BLaER1 (cell line): ENCODE results near the gene TSPAN2.
"Not testable (repeated sequence)": the region's sequence is repeated elsewhere in the genome, so short reads cannot be mapped to it uniquely, and the experiment has no call there.

Experiments used
- H3K27ac ChIP-seq: shearing (Covaris generic); formaldehyde crosslinking; 2 replicates; pipeline ENCODE4 v1.8.1; 2022
- H3K27me3 ChIP-seq: shearing (Covaris generic); formaldehyde crosslinking; 2 replicates; pipeline ENCODE4 v1.8.1; 2022
- H3K36me3 ChIP-seq: shearing (Covaris generic); formaldehyde crosslinking; 2 replicates; pipeline ENCODE4 v1.8.1; 2022
- H3K4me1 ChIP-seq: shearing (Covaris generic); formaldehyde crosslinking; 2 replicates; pipeline ENCODE4 v1.8.1; 2022
- H3K4me2 ChIP-seq: shearing (Covaris generic); formaldehyde crosslinking; 2 replicates; pipeline ENCODE4 v1.8.1; 2022
- H3K4me3 ChIP-seq: shearing (Covaris generic); formaldehyde crosslinking; 2 replicates; pipeline ENCODE4 v1.8.1; 2022
- H3K9ac ChIP-seq: shearing (Covaris generic); formaldehyde crosslinking; 2 replicates; pipeline ENCODE4 v1.8.1; 2022
- H3K9me3 ChIP-seq: shearing (Covaris generic); formaldehyde crosslinking; 2 replicates; pipeline ENCODE4 v1.8.1; 2022
- H4K20me1 ChIP-seq: shearing (Covaris generic); formaldehyde crosslinking; 2 replicates; pipeline ENCODE4 v1.8.1; 2022
- Cebpa-rat ChIP-seq: shearing (Covaris generic); IDR thresholded peaks from 2 replicates; pipeline ENCODE4 v1.8.1; 2022

Gene TSPAN2

DNA sequence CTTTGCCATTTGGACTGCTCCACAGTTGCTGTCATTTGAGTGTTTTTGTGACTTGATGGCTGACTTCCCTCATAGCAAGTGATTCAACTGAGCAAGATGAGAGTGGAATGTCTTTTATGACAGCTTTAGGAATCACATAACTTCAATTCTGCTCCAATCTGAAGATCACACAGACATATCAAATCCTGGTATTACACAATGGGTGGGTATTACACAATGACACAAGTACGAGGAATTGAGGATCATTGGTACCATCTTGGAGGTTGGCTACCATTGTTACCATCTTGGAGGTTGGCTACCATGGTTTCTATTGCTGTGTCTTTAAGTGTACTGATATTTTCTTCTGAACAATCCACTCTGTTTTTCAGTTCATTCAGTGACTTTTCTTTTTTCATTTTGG, 68.2 kb downstream of the TSPAN2 start:
- TF ChIP-seq Cebpa-rat: no peak
- Histone ChIP-seq H3K27me3 (no peaks in the 10 kb centered on the region), H3K4me3 (no peak overlapping the region), H3K27ac (no peak overlapping the region), H3K9me3 (no peaks in the 10 kb centered on the region), H3K4me1 (no peaks in the 10 kb centered on the region), H3K36me3 (no peaks in the 10 kb centered on the region), H4K20me1 (no peaks in the 10 kb centered on the region), H3K9ac (no peak overlapping the region), H3K4me2 (no peak overlapping the region)

DNA sequence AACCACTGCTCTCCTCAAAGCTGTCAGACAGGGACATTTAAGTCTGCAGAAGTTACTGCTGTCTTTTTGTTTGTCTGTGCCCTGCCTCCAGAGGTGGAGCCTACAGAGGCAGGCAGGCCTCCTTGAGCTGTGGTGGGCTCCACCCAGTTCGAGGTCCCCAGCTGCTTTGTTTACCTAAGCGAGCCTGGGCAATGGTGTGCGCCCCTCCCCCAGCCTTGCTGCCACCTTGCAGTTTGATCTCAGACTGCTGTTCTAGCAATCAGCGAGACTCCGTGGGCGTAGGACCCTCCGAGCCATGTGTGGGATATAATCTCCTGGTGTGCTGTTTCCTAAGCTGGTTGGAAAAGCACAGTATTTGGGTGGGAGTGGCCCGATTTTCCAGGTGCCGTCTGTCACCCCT, 69.8 kb downstream of the TSPAN2 start:
- H3K36me3 ChIP-seq, H3K27ac ChIP-seq, H3K9ac ChIP-seq, H3K27me3 ChIP-seq, H3K9me3 ChIP-seq, H3K4me3 ChIP-seq, H4K20me1 ChIP-seq, H3K4me1 ChIP-seq, H3K4me2 ChIP-seq: not testable (repeated sequence)

DNA sequence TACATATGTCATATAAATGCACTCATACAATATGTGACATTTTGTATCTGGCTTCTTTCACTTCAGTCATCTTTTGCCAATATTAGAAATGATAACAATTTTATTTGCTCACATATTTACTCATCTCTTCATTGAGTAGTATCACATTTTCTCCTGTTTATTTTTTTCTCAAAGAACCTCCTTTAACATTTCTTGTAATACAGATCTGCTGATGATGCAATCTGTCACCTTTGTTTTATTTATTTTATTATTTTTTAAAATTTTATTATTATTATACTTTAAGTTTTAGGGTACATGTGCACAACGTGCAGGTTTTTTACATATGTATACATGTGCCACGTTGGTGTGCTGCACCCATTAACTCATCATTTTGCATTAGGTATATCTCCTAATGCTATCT, 75.5 kb downstream of the TSPAN2 start:
- Histone ChIP-seq H3K27me3 (no peaks in the 10 kb centered on the region), H3K4me2 (no peak overlapping the region), H4K20me1 (no peaks in the 10 kb centered on the region), H3K9me3 (no peaks in the 10 kb centered on the region), H3K9ac (no peak overlapping the region), H3K4me3 (no peak overlapping the region), H3K4me1 (no peaks in the 10 kb centered on the region), H3K36me3 (no peaks in the 10 kb centered on the region), H3K27ac (no peak overlapping the region)
- no peak for TF ChIP-seq Cebpa-rat

DNA sequence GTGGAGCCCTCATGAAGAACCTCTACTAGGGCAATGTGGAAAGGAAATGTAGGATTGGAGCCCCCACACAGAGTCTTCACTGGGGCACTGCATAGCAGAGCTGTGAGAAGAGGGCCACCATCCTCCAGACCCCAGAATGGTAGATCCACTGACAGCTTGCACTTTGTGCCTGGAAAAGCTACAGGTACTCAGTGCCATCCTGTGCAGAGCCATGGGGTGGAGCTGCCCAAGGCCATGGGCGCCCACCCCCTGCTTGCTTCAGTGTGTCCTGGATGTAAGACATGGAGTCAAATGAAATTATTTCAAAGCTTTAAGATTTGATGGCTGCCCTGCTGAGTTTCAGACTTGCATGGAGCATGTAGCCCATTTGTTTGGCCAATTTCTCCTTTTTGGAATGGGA, 76.9 kb downstream of the TSPAN2 start:
- Histone ChIP-seq H3K4me3 (no peak overlapping the region), H3K9ac (no peak overlapping the region), H4K20me1 (no peaks in the 10 kb centered on the region), H3K27me3 (no peaks in the 10 kb centered on the region), H3K27ac (no peak overlapping the region), H3K4me2 (no peak overlapping the region), H3K36me3 (no peaks in the 10 kb centered on the region), H3K9me3 (no peaks in the 10 kb centered on the region), H3K4me1 (no peaks in the 10 kb centered on the region)
- no peak for TF ChIP-seq Cebpa-rat

DNA sequence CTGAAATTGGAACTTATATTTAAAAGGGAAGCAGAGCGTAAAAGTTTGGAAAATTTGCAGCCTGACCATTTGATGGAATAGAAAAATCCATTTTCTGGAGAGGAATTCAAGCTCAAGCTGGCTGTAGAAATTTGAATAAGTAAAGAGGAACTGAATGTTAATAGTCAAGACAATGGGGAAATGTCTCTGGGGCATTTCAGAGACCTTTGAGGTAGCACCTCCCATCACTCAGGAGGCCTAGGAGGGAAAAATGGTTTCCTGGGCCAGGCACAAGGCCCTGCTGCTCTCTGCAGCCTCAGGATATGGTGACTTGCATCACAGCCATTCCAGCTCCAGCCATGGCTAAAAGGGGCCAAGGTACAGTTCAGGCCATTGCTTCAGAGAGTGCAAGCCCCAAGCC, 77.3 kb downstream of the TSPAN2 start:
- H3K4me1 ChIP-seq: no peaks in the 10 kb centered on the region
- H3K36me3 ChIP-seq: no peaks in the 10 kb centered on the region
- H4K20me1 ChIP-seq: no peaks in the 10 kb centered on the region
- TF ChIP-seq Cebpa-rat: no peak
- no peak overlapping the region for H3K9ac ChIP-seq
- H3K27ac ChIP-seq: no peak overlapping the region
- no peak overlapping the region for H3K4me3 ChIP-seq
- H3K4me2 ChIP-seq: no peak overlapping the region
- no peaks in the 10 kb centered on the region for H3K27me3 ChIP-seq
- no peaks in the 10 kb centered on the region for H3K9me3 ChIP-seq

DNA sequence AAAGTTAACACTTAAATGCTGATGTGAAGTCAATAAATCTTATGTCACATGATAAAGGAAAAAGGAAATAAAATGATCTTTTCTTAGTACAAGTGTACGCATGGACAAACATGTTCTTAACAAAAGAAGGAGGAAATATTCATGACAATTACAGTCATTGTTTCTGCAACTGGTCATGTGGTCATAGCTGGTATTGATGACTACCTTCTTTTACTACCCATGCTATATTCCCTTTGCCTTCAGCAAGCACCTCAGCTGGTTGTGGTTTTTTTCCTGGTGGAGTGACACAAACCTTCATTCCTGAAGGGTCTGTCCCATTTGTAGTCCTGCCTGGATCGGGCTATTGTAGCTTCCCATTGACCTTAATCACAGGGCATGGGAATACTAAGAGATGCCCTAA, 83.1 kb downstream of the TSPAN2 start:
- no peak for TF ChIP-seq Cebpa-rat
- H3K4me3 ChIP-seq: no peak overlapping the region
- no peaks in the 10 kb centered on the region for H3K36me3 ChIP-seq
- H3K4me1 ChIP-seq: no peaks in the 10 kb centered on the region
- no peaks in the 10 kb centered on the region for H3K27me3 ChIP-seq
- no peaks in the 10 kb centered on the region for H4K20me1 ChIP-seq
- H3K4me2 ChIP-seq: no peak overlapping the region
- H3K27ac ChIP-seq: no peak overlapping the region
- no peaks in the 10 kb centered on the region for H3K9me3 ChIP-seq
- no peak overlapping the region for H3K9ac ChIP-seq
